GM19193 (cell line): Measurements from ENCODE around the gene TAS1R2.

Source experiments
- POLR2A ChIP-seq: IDR thresholded peaks from 4 replicates; pipeline ENCODE4 v1.6.1; 2011; ENCODE audit not compliant: insufficient read depth, insufficient read length; ENCODE audit errors: extremely low read depth

TAS1R2 gene

GRCh38 chr1:18875796-18876128 lies 16.3 kb upstream of the TAS1R2 start:
- TF ChIP-seq POLR2A: no peak

GRCh38 chr1:18875107-18875795 lies 15.8 kb upstream of the TAS1R2 start:
- TF ChIP-seq POLR2A: no peak

GRCh38 chr1:18874600-18874999 lies 15.1 kb upstream of the TAS1R2 start:
- no peak for TF ChIP-seq POLR2A

- no peak for TF ChIP-seq POLR2A
These were observed 14.6 kb upstream of the TAS1R2 start for GRCh38 chr1:18874036-18874435.

GRCh38 chr1:18872071-18872611 lies 12.7 kb upstream of the TAS1R2 start:
- no peak for TF ChIP-seq POLR2A

- no peak for TF ChIP-seq POLR2A
These were observed 12.1 kb upstream of the TAS1R2 start for GRCh38 chr1:18871401-18872070.

GRCh38 chr1:18870957-18871356 lies 11.5 kb upstream of the TAS1R2 start:
- no peak for TF ChIP-seq POLR2A

GRCh38 chr1:18869847-18870594 lies 10.6 kb upstream of the TAS1R2 start:
- no peak for TF ChIP-seq POLR2A

- TF ChIP-seq POLR2A: no peak
These were observed 9.5 kb upstream of the TAS1R2 start for GRCh38 chr1:18868801-18869424.

GRCh38 chr1:18868354-18868753 lies 8.9 kb upstream of the TAS1R2 start:
- no peak for TF ChIP-seq POLR2A

GRCh38 chr1:18866846-18867245 lies 7.4 kb upstream of the TAS1R2 start:
- no peak for TF ChIP-seq POLR2A

- TF ChIP-seq POLR2A: no peak
These were observed 6.9 kb upstream of the TAS1R2 start for GRCh38 chr1:18866314-18866713.

GRCh38 chr1:18865176-18865575 lies 5.7 kb upstream of the TAS1R2 start:
- TF ChIP-seq POLR2A: no peak

GRCh38 chr1:18861590-18861989 lies 2.1 kb upstream of the TAS1R2 start:
- no peak for TF ChIP-seq POLR2A

- TF ChIP-seq POLR2A: no peak
These were observed 1.6 kb upstream of the TAS1R2 start for GRCh38 chr1:18861082-18861481.
